GM12878 (cell line): Measurements from ENCODE around the gene RCBTB2.

ENCODE experiments used
- CTCF ChIP-seq, 3 experiments: IDR thresholded peaks in 2 of 3; conservative IDR thresholded peaks in 1 of 3; 2 replicates each; pipeline ENCODE4 v1.5.1; 2011; ENCODE audit warnings: low read depth in 3 of 3, low read length in 3 of 3, mild to moderate bottlenecking in 3 of 3, control low read depth in 2 of 3, moderate library complexity in 2 of 3, inconsistent platforms in 1 of 3, mixed read lengths in 1 of 3; ENCODE audit not compliant: control insufficient read depth in 2 of 3, insufficient read depth in 1 of 3; ENCODE audit errors: extremely low read depth in 1 of 3
- JUND ChIP-seq: IDR thresholded peaks from 2 replicates; pipeline ENCODE4 v1.6.1; 2012; ENCODE audit warnings: low read depth, mild to moderate bottlenecking, low read length, improper control_type of control experiment, moderate library complexity
- MXI1 ChIP-seq: fragments of 150-350 bp; IDR thresholded peaks from 2 replicates; pipeline ENCODE4 v1.6.1; 2011; ENCODE audit warnings: low read depth, mild to moderate bottlenecking, inconsistent platforms, low read length, improper control_type of control experiment
- POLR2AphosphoS5 ChIP-seq: IDR thresholded peaks from 2 replicates; pipeline ENCODE4 v1.6.1; 2011; ENCODE audit warnings: mild to moderate bottlenecking, low read length, inconsistent platforms
- ZBTB33 ChIP-seq: fragments of 450-650 bp; IDR thresholded peaks from 2 replicates; pipeline ENCODE4 v1.6.1; 2017; ENCODE audit warnings: mild to moderate bottlenecking

GRCh38 chr13:48490241-48490640, 42.6 kb downstream of the RCBTB2 start:
- no peak for TF ChIP-seq CTCF (IDR thresholded peaks at IDR 0.05 in 2 of 3, conservative IDR thresholded peaks at IDR 0.05 in 1 of 3; ENCODE audit: control insufficient read depth in 2 of 3, extremely low read depth in 1 of 3, insufficient read depth in 1 of 3, low read depth in 3 of 3, low read length in 3 of 3)
- TF ChIP-seq POLR2AphosphoS5, result no peak
- TF ChIP-seq ZBTB33, result no peak
- TF ChIP-seq MXI1, result no peak
- no peak for TF ChIP-seq JUND
